GM13977 (cell line): ENCODE results near the gene TMCC2.

Experiments
- DNase-seq: peaks from one replicate; pipeline ENCODE4 v3.0.0; 2012; ENCODE audit warnings: low spot score
- CTCF ChIP-seq: IDR thresholded peaks from 2 replicates; pipeline ENCODE4 v1.5.1; 2012; ENCODE audit warnings: mild to moderate bottlenecking, control low read depth; ENCODE audit not compliant: insufficient read depth; ENCODE audit errors: extremely low read depth, missing control alignments
- in situ Hi-C: fragments of 300-500 bp; cut with MboI; formaldehyde crosslinking; loops from one replicate; pipeline ENCODE4 v1.12.0; 2022; ENCODE audit warnings: low sequenced_read_pairs, low pct_unique_long_range_greater_than_20kb, mixed read lengths, inconsistent platforms; ENCODE audit not compliant: unreplicated experiment

TMCC2 gene

GRCh38 chr1:205250699-205251098 is 23.0 kb downstream of the TMCC2 start:
- no peak for DNase-seq
- in situ Hi-C loops = loop anchor here (25.0 kb wide), 1 partner anchor 263 kb away; no protein-coding TSS in a partner anchor

GRCh38 chr1:205251576-205251975 is 23.8 kb downstream of the TMCC2 start:
- no peak for DNase-seq
- in situ Hi-C loops = loop anchor here (25.0 kb wide), 1 partner anchor 264 kb away; no protein-coding TSS in a partner anchor
- no peak for TF ChIP-seq CTCF

More at GRCh38 chr1:205250699-205251098, 23.0 kb downstream of the TMCC2 start:
- no peak for TF ChIP-seq CTCF

- in situ Hi-C loops = loop anchor here (25.0 kb wide), 1 partner anchor 269 kb away; no protein-coding TSS in a partner anchor
These were observed 28.4 kb downstream of the TMCC2 start for GRCh38 chr1:205255941-205256780.

GRCh38 chr1:205256951-205257625 is 29.3 kb downstream of the TMCC2 start:
- in situ Hi-C loops = loop anchor here (25.0 kb wide), 1 partner anchor 270 kb away; no protein-coding TSS in a partner anchor
- peak; percentile 14 for DNase-seq
- TF ChIP-seq CTCF = no peak

More at GRCh38 chr1:205255941-205256780, 28.4 kb downstream of the TMCC2 start:
- DNase-seq = peak; percentile 85
- TF ChIP-seq CTCF = peak; percentile 95

GRCh38 chr1:205257735-205258134 is 30.0 kb downstream of the TMCC2 start:
- no peak for DNase-seq
- in situ Hi-C loops = loop anchor here (25.0 kb wide), 1 partner anchor 270 kb away; no protein-coding TSS in a partner anchor
- no peak for TF ChIP-seq CTCF

GRCh38 chr1:205258261-205258691 is 30.5 kb downstream of the TMCC2 start:
- in situ Hi-C loops = loop anchor here (25.0 kb wide), 1 partner anchor 271 kb away; no protein-coding TSS in a partner anchor
- TF ChIP-seq CTCF = no peak

More at GRCh38 chr1:205258261-205258691, 30.5 kb downstream of the TMCC2 start:
- no peak for DNase-seq
